Fibroblast of gingiva (primary cell): ENCODE results near the gene STXBP5.

Source experiments
- DNase-seq: peaks from one replicate; pipeline ENCODE4 v3.0.0-alpha.2; 2011; ENCODE audit warnings: low read depth

The STXBP5 gene

GRCh38 chr6:147381712-147382111 is 177.5 kb downstream of the STXBP5 start:
- DNase-seq: peak; percentile 44

- DNase-seq: peak; percentile 43
Measured at GRCh38 chr6:147382945-147383554, 178.8 kb downstream of the STXBP5 start.

DNA sequence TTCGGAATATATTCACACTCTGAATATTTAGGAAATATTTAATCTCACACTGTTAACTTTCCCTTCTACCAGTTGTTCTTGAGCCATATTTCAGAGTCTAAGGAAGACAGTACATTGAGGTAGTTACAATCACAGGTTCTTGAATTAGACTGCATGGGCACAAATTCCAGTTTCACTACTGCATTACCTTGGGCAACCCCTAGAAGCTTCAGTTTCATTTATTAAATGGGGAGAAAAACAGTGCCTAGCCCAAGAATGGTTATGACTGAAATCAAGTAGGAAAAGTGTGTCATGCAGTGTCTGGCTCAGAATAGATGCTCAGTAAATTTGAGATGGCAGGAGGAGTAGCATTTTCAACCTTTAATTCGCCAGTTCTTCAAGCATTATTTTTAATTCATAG is 179.8 kb downstream of the STXBP5 start:
- DNase-seq: no peak

GRCh38 chr6:147384737-147385710 is 180.8 kb downstream of the STXBP5 start:
- DNase-seq: no peak

GRCh38 chr6:147389463-147389862 is 185.2 kb downstream of the STXBP5 start:
- DNase-seq: no peak

DNA sequence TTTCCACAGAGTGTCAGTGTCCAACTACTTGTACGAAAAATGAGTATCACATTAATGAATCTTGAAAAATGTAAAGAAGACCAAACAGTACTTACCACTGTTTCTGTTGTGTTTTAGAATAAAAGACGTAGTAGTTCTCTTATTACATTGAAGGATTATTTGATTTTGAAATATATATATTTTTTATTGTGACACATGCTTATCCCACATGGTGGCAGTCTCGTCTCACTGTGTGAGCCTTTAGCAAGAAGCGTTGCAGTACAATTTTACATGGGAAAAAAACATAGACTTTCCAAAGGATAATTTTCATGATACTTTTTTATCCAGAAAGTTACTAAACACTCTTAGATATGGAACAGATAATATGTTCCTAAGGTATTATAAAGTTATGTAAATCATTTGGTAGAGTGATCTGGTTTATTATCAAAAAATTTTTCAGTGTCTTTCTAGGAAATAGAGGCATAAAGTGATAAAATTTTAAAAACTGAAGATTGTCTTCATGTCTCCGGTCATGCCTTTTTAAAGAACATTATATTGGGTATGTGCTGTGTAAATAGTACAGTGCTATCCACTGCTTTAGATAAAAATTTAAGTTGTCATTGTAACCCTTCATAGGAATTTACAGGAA is 186.8 kb downstream of the STXBP5 start:
- peak; percentile 25 for DNase-seq

GRCh38 chr6:147392917-147393625 is 188.9 kb downstream of the STXBP5 start:
- no peak for DNase-seq

- DNase-seq: no peak
Measured at GRCh38 chr6:147395158-147395557, 190.9 kb downstream of the STXBP5 start.

GRCh38 chr6:147397306-147397705 is 193.1 kb downstream of the STXBP5 start:
- DNase-seq: no peak

- DNase-seq: no peak
Measured at GRCh38 chr6:147400968-147401367, 196.8 kb downstream of the STXBP5 start.

GRCh38 chr6:147401779-147402178 is 197.6 kb downstream of the STXBP5 start:
- no peak for DNase-seq

- no peak for DNase-seq
Measured at GRCh38 chr6:147406783-147407182, 202.6 kb downstream of the STXBP5 start.

- DNase-seq: no peak
Measured at GRCh38 chr6:147407571-147407970, 203.4 kb downstream of the STXBP5 start.

GRCh38 chr6:147416622-147417021 is 212.4 kb downstream of the STXBP5 start:
- no peak for DNase-seq

GRCh38 chr6:147417954-147418353 is 213.7 kb downstream of the STXBP5 start:
- DNase-seq: no peak

DNA sequence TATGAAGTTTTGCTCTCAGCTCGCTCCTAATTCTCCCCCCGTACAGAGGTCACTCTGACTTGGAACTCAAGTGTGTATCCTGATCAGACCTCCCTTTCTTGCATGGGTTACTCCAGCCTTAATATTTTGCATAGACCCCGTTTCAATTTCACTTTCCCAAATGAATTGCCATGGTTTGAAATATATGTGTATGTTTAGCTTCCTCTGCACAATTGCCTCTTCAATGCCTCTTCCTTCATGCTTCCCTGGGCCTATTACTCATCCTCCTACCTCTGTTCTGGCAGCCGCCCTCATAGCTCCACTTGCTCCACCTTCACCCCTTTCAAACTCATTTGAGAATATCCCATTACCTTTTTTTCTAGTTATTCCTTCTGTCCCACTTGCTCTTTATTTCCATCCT is 214.3 kb downstream of the STXBP5 start:
- DNase-seq: no peak

DNA sequence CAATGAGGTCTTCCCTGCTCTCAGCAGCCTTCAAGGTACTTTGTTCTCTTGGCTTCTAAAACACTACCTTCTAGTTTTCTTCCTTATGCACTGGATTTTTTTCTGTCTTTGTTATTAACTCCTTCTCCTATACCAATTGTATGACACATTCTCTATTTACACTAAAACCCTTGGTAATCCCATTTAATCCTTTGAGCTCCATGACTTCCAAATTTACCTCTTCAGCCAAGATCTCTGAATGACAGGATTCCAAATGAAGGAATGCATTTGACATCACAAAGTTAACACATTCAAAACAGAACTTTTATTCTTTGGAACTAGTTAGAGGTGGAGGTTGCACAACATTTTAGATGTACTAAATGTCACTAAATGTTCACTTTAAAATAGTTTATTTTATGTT is 217.7 kb downstream of the STXBP5 start:
- DNase-seq: no peak

GRCh38 chr6:147423111-147423510 is 218.9 kb downstream of the STXBP5 start:
- no peak for DNase-seq

GRCh38 chr6:147429794-147430193 is 225.6 kb downstream of the STXBP5 start:
- no peak for DNase-seq

DNA sequence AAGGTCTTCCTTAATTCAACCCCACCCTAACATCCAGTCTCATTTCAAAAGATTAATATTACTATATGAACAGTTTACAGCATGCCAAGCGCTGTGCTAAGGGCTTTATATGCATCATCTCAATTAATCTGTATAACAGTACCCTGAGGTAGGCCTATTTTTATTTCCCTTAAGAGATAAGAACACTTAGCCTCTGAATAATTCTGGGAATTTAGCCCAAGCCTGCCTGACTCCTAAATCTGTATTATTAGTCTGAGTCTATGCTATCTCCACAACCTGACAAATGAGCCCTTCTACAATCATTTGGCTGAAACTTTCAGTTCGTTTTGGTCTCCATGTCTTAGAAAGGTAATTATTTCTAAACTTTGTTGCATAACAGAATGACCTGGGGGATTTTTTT is 226.6 kb downstream of the STXBP5 start:
- no peak for DNase-seq

DNA sequence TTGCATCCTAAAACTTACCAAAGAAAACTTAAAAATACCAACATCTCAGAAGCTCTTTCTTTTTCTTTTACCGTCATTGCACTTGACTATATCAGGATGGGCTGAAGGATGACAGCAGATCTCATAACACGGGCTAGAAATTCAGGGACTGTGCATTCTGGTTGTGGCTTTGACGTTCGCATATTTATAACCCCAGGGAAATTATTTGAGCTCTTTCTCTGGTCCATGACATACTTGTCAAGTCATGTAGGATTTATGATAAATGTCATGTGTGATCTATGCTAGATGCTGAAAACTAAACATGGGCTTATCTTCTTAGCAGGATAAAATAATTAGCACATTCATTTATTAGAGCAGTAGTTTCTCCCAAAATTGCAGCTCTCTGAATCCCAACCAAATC is 229.9 kb downstream of the STXBP5 start:
- no peak for DNase-seq

- no peak for DNase-seq
Measured at GRCh38 chr6:147434516-147434915, 230.3 kb downstream of the STXBP5 start.
